Ishikawa (cell line): ENCODE data around the gene PPP1CA.

ENCODE experiments used
- TAF1 ChIP-seq: IDR thresholded peaks from 2 replicates; pipeline ENCODE4 v1.6.1; 2012; ENCODE audit warnings: low read depth, mild to moderate bottlenecking
- TEAD4 ChIP-seq: IDR thresholded peaks from 2 replicates; pipeline ENCODE4 v1.6.1; 2012

DNA sequence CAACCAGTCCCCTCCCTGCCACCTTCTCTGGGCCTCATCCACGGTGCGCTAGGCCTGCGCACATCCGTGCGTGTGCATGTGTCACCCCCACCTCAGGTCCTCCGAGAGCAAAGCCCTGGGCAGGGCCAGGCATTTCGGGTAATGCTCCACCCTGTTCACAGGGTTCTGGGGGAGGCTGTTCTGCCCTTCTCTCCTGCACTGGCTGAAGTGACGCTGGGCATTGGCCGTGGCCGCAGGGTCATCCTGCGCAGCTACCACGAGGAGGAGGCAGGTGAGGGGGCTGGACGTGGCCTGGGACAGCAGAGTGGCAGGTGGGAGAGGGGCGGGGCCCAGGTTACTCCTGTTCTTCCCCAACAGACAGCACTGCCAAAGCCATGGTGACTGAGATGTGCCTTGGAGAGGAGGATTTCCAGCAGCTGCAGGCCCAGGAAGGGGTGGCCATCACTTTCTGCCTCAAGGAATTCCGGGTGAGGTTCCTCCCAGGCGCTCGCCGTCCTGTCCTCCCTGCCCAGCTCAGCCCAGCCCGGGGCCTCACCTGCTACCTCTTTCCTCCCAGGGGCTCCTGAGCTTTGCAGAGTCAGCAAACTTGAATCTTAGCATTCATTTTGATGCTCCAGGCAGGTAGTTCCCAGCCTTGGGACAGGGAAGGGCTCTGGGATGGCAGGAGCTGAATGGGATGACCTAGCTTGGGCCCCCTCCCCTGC is 6.0 kb downstream of the PPP1CA start:
- TF ChIP-seq TEAD4 (no peak), TAF1 (no peak)
